Nasal cavity respiratory epithelium epithelial cell of viscerocranial mucosa (primary cell): Measurements from ENCODE around the gene WDR4. TPM values are rescaled to one million over a fixed set of nuclear protein-coding genes. Genes with fewer than 3 reads are reported as not detected.

Experiments used
- total RNA-seq: library from RNA; depleted of rRNA; stranded (reverse); fragments of >200 nt; gene quantifications from 2 replicates; pipeline ENCODE4 v1.2.3, GENCODE V29; 2014

WDR4 gene, protein sequence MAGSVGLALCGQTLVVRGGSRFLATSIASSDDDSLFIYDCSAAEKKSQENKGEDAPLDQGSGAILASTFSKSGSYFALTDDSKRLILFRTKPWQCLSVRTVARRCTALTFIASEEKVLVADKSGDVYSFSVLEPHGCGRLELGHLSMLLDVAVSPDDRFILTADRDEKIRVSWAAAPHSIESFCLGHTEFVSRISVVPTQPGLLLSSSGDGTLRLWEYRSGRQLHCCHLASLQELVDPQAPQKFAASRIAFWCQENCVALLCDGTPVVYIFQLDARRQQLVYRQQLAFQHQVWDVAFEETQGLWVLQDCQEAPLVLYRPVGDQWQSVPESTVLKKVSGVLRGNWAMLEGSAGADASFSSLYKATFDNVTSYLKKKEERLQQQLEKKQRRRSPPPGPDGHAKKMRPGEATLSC
- 23.6 and 34.5 TPM in 2 replicates for total RNA-seq

DNA sequence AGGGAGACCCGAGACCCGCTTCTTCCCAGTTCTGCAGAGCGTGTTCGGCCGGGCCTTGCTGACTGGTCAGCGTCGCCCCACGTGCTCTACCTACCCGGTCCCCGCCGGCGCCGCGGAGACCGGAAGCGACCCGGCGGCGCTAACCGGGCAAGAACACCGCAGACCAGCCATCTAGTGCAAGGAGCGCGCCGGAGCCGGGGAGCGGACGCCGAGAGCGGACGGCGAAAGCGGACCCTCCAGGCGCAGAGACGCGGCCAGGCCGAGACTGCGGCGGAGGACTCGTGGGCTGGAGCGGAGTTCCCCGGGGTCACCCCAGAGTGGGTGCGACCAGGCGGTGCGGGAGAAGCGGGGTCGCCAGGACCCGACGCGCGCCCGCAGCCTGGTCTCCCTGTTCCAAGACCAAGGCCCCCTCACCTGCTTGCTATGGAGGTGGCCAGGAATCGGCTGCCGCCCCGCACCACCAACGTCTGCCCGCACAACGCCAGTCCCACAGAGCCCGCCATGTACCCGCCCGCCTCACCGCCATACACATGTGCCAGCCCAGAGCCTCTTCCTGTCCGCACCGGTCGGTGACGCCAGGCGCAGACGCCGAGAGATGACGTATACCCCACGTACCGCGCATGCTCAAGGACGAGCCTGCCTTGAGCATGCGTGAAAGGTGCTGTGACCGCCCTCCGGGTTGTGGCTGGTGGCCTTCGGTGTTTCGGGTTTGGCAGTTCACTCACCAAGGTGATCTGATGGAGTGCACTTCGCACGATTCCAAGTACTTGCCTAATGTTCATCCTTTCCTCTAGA, at the start of gene WDR4:
WDR4 (minus strand) TSS at position 547 of the 795 bp plus-strand sequence; CDS start at position 503, 44 bp downstream.

DNA sequence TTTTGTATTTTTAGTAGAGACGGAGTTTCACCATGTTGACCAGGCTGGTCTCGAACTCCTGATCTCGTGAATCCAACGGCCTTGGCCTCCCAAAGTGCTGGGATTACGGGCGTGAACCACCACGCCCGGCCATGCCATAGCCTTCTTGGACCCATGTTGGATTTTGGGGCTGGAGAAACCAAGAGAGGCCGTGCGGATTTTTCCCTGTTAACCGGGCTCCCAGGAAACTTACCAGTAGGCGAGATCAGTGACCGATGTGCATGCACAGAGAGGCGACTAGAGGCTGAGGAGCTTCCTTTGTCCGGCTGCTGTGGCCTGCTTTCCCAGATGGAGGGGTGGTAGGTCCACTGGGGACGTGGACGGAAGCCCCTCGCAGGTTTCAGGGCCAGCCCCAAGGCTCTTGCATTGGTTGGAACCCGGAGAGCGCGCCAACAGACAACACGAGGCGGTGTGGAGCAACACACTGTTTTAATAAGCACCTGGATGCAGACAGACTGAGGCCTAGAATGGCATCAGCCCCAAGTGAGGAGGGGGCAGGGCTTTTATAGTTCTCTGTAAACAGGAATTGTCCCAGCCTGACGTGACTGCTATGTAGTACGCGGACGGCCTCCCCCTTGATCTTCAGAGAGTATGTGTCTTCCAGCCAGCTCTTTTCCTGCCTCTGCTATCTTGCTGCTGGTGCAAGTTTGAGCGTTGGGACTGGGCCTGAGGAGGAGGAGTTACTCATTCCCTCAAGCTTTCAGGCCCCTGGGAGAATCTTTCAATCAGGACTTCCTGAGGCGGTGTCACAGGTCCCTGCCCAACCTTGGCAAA, 46.0 kb upstream of the WDR4 start, which contains the start of gene ERVH48-1:
ERVH48-1 (minus strand) TSS at position 517 of the 813 bp plus-strand sequence. CDS start 6,624 bp downstream, outside the sequence.

DNA sequence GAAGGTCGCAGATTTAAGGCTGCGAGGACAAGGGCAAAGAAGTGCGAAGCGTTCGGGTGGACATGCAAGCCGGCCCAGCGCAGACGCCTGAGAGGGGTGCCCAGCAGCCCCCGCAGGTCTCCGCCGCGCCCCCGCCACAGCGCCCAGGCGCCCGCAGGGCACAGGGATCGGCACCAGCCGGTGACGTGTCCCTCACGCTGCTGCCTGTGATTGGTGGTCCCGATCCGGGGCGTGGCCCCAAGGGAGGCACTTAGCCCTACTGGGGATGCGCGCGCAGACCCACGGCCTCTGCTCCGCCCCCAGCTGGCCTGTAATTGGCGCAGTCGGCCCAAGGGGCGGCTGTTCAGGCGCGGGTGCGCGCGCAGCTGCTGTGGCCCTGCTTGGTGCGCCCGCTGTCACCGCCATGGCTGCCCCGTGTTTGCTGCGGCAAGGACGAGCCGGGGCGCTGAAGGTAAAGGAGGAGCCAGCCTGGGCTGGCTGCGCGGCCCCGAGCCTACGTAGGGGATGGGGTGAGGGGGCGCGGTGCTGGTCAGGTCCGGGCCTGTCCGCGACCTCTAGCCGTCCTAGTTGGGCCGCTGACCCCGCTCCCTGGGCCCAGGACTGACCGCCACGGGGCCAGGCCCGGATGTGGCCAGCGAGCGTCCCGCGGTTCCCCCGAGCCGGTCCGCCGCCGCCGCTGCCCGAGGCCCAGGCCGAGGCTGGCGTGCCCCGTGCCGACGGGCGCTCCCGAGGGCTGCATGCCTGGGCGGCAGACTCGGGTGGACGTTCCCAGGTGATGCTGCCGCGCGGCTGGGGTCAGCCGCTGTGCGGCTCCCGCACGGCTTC, 13.8 kb upstream of the WDR4 start, which contains the start of gene NDUFV3:
NDUFV3 (plus strand) TSS at position 379 of the 825 bp plus-strand sequence; CDS start at position 404, 25 bp downstream.

Other genes starting within 250 kb of the WDR4 start
- gene PDE9A, start 225.9 kb downstream of the WDR4 start, total RNA-seq = 0.68 and 6.1 TPM in 2 replicates
- 40.4 and 50.6 TPM in 2 replicates for gene NDUFV3, start 13.8 kb upstream of the WDR4 start, total RNA-seq
- not detected in 2 replicates for gene ERVH48-1, start 46.1 kb upstream of the WDR4 start, total RNA-seq
- gene PKNOX1, start 95.0 kb upstream of the WDR4 start, total RNA-seq = 9.6 and 17.9 TPM in 2 replicates
- 52.3 and 72.1 TPM in 2 replicates for gene CBS, start 196.3 kb upstream of the WDR4 start, total RNA-seq
- 18.1 and 40.2 TPM in 2 replicates for gene U2AF1, start 228.0 kb upstream of the WDR4 start, total RNA-seq